Fibroblast of mammary gland (primary cell): ENCODE measurements around the gene SIM2.

Experiments used
- DNase-seq: peaks from one replicate; pipeline ENCODE4 v3.0.0-alpha.2; 2010; ENCODE audit warnings: low read depth
- H3K4me3 ChIP-seq: 2 replicates; pipeline ENCODE4 v1.5.1; 2011; ENCODE audit warnings: low read depth, mild to moderate bottlenecking, low read length, moderate library complexity; ENCODE audit not compliant: control insufficient read depth
- CTCF ChIP-seq: conservative IDR thresholded peaks from 2 replicates; pipeline ENCODE4 v1.5.1; 2011; ENCODE audit warnings: low read depth, low read length, inconsistent platforms; ENCODE audit not compliant: control insufficient read depth, insufficient read depth

SIM2 gene

GRCh38 chr21:36700971-36701755 is 2.2 kb downstream of the SIM2 start:
- no peak overlapping the region for H3K4me3 ChIP-seq

GRCh38 chr21:36701756-36702621 is 3.1 kb downstream of the SIM2 start:
- H3K4me3 ChIP-seq = no peak overlapping the region
- DNase-seq = no peak
- TF ChIP-seq CTCF = no peak

More at GRCh38 chr21:36700971-36701755, 2.2 kb downstream of the SIM2 start:
- no peak for TF ChIP-seq CTCF
- DNase-seq = no peak

GRCh38 chr21:36702622-36702968 is 3.7 kb downstream of the SIM2 start:
- TF ChIP-seq CTCF = no peak
- DNase-seq = no peak
- no peak overlapping the region for H3K4me3 ChIP-seq

GRCh38 chr21:36703123-36703522 is 4.2 kb downstream of the SIM2 start:
- TF ChIP-seq CTCF = no peak
- no peak for DNase-seq
- no peak overlapping the region for H3K4me3 ChIP-seq

- TF ChIP-seq CTCF = no peak
- no peak for DNase-seq
- H3K4me3 ChIP-seq = no peak overlapping the region
These were observed 4.8 kb downstream of the SIM2 start for GRCh38 chr21:36703626-36704280.

- no peak for DNase-seq
- TF ChIP-seq CTCF = no peak
- H3K4me3 ChIP-seq = no peak overlapping the region
These were observed 5.5 kb downstream of the SIM2 start for GRCh38 chr21:36704281-36704957.
